DOHH2 (cell line): ENCODE data around the gene HERC2.

Source experiments
- EZH2phosphoT487 ChIP-seq: fragments of 200-600 bp; sonication (generic); IDR thresholded peaks from 2 replicates; pipeline ENCODE4 v1.6.1; 2017; ENCODE audit warnings: borderline replicate concordance, mild to moderate bottlenecking, antibody characterized with exemption, low read length, moderate library complexity, mixed read lengths
- TF ChIP-seq, protein P1 (sequence below): fragments of 200-600 bp; sonication (generic); IDR thresholded peaks from one replicate; pipeline ENCODE4 v1.5.1; 2014; ENCODE audit warnings: antibody characterized with exemption, mild to moderate bottlenecking, low read depth, low read length; ENCODE audit not compliant: poor library complexity, severe bottlenecking

- TF ChIP-seq, protein P1, sequence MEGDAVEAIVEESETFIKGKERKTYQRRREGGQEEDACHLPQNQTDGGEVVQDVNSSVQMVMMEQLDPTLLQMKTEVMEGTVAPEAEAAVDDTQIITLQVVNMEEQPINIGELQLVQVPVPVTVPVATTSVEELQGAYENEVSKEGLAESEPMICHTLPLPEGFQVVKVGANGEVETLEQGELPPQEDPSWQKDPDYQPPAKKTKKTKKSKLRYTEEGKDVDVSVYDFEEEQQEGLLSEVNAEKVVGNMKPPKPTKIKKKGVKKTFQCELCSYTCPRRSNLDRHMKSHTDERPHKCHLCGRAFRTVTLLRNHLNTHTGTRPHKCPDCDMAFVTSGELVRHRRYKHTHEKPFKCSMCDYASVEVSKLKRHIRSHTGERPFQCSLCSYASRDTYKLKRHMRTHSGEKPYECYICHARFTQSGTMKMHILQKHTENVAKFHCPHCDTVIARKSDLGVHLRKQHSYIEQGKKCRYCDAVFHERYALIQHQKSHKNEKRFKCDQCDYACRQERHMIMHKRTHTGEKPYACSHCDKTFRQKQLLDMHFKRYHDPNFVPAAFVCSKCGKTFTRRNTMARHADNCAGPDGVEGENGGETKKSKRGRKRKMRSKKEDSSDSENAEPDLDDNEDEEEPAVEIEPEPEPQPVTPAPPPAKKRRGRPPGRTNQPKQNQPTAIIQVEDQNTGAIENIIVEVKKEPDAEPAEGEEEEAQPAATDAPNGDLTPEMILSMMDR: no peak
- no peak for TF ChIP-seq EZH2phosphoT487
Observed at GRCh38 chr15:28093752-28094535, 228.0 kb downstream of the HERC2 start.
